Measurements from ENCODE around the gene VMO1.

GRCh38 chr17:4742629-4743028 lies 43.5 kb downstream of the VMO1 start:
- TF ChIP-seq CTCF (IDR thresholded peaks at IDR 0.05 in 4 of 5, conservative IDR thresholded peaks at IDR 0.05 in 1 of 5): no peak
- no peak for TF ChIP-seq POLR2A (IDR thresholded peaks at IDR 0.05)
